GM12891 (cell line): ENCODE data around the gene SLC44A3.

ENCODE experiments used
- PAX5 ChIP-seq: IDR thresholded peaks from 2 replicates; pipeline ENCODE4 v1.6.1; 2011; ENCODE audit warnings: low read length, moderate library complexity, mild to moderate bottlenecking; ENCODE audit not compliant: insufficient read depth, severe bottlenecking
- POLR2A ChIP-seq: IDR thresholded peaks from 2 replicates; pipeline ENCODE4 v1.6.1; 2011; ENCODE audit warnings: low read depth, low read length, control low read depth
- POLR2AphosphoS5 ChIP-seq: IDR thresholded peaks from 2 replicates; pipeline ENCODE4 v1.6.1; 2011; ENCODE audit warnings: low read depth, low read length, control low read depth
- POU2F2 ChIP-seq: IDR thresholded peaks from 2 replicates; pipeline ENCODE4 v1.6.1; 2011; ENCODE audit warnings: low read depth, mild to moderate bottlenecking, control low read depth, low read length, moderate library complexity
- SPI1 ChIP-seq: IDR thresholded peaks from 2 replicates; pipeline ENCODE4 v1.6.1; 2011; ENCODE audit warnings: low read depth, low read length, control low read depth
- TAF1 ChIP-seq: IDR thresholded peaks from 2 replicates; pipeline ENCODE4 v1.6.1; 2011; ENCODE audit warnings: low read depth, low read length, control low read depth

DNA sequence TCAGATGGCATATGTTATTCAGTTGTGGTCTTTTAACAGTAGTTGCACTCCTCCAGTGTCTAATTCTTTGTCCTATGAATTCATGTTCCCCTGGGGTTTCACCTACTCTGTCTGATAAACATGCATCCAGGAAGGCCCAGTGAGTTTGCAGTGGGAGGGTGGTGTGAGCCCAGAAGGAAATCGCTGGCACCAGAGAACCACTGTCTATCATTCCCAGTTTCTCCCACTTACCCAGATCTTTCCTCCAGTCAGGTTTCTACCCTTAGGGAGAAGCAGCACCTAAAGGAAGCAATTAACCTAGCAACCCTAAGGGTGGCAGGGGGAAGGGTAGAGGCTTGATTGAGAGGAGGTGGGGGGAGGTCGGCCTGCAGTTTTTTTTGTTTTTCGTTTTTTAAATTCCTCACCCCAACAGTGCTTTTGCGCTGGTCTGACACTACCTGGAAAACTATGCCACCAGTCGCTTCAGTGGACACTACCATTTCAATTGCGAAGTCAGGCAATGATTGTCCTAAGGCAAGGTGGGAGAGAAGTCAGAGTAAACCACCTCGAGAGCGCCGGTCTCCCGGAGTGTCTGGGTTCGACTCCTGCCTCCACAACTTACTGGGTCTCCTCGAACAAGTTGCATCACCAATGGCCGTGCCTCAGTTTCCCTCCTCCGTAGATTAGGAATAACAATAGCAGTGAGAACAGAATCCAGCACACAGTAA is 766 bp upstream of the SLC44A3 start:
- no peak for TF ChIP-seq POU2F2
- TF ChIP-seq POLR2A = no peak
- TF ChIP-seq POLR2AphosphoS5 = no peak
- TF ChIP-seq TAF1 = no peak
- no peak for TF ChIP-seq SPI1
- no peak for TF ChIP-seq PAX5
